COR-L47 (cell line): ENCODE measurements around the gene FOXN3.
"Not testable (repeated sequence)": the region's sequence is repeated elsewhere in the genome, so short reads cannot be mapped to it uniquely, and the experiment has no call there.

Source experiments
- DNase-seq: peaks from one replicate; lab custom pipeline; 2025; lab: John Stamatoyannopoulos, UW

The FOXN3 gene

GRCh38 chr14:89128311-89129026, 288.6 kb downstream of the FOXN3 start:
- no peak for DNase-seq

GRCh38 chr14:89126461-89126860, 290.6 kb downstream of the FOXN3 start:
- DNase-seq: no peak

DNA sequence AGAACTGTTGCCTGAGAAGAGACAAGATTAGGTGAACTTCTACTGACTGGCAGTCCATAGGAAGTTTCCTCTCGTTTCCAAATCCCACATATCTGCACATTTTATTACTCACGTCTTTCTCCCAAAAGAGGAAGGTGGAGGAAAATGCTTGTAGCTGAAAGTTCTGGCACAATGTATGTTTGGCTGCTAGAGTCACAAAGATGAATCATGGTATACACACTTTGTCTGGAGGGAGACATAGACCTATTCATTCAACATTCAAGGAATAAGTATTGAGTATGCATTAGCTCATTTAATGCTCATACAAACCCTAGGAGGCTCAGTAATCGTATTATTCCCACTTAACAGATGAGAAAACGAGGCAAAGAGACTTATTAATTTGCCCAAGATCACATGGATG, 291.8 kb downstream of the FOXN3 start:
- DNase-seq: no peak

DNA sequence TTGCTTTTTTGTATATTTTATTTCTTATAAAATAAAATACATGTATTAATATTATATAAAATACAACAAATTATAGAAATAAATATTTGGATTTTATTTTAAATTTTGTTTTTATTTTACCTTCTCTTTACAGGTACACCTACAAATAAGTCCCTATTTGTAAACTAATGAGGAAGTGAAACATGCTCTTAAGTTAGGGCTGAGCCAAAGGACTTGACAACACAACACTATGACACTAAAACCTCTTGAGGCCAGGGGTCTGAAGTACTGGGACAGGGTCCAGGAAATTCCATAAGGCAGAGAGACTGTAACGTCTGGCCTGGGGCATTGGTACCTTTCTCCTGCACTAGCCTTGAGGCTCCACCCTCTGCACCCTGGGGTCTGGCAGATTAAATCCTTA, 293.2 kb downstream of the FOXN3 start:
- DNase-seq: no peak

- no peak for DNase-seq
Observed at GRCh38 chr14:89123215-89123614, 293.8 kb downstream of the FOXN3 start.

DNA sequence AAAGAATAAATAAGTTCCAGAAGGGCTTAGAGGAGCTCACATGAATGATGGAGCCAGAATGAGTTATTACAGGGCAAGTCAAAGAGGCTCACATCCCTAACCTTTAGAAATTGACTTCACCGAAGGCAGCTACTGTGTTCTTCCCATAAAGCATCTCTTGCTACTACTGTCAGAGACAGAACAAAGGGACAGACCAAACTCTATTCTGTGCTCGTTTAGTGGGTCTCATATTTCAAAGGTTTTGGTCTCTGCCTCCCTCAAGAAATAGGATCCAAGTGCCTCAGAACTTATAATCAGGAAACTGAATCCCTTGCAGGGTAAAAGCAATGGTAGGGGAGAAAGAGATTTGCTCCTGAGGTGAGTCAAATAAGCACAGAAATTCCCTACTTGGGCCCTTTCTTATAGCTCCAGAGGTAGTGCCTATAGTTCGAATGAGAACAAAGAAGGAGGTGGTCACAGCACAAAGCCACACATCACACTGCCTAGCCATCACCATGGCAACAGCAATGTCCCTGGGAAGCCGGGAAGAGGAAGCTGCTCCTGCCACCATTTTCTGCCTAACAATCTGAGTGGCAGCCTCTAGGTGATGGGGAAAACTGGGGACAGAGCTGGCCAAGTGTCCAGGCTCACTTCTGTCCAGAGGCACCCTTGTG, 294.9 kb downstream of the FOXN3 start:
- peak; percentile 77 for DNase-seq

- DNase-seq: no peak
Observed at GRCh38 chr14:89117012-89117411, 300.0 kb downstream of the FOXN3 start.

- DNase-seq: no peak
Observed at GRCh38 chr14:89114109-89114508, 302.9 kb downstream of the FOXN3 start.

- no peak for DNase-seq
Observed at GRCh38 chr14:89112720-89113119, 304.3 kb downstream of the FOXN3 start.

- not testable (repeated sequence) for DNase-seq
Observed at GRCh38 chr14:89111766-89112543, 305.1 kb downstream of the FOXN3 start.

- DNase-seq: not testable (repeated sequence)
Observed at GRCh38 chr14:89111232-89111631, 305.8 kb downstream of the FOXN3 start.

- no peak for DNase-seq
Observed at GRCh38 chr14:89110110-89110509, 306.9 kb downstream of the FOXN3 start.

DNA sequence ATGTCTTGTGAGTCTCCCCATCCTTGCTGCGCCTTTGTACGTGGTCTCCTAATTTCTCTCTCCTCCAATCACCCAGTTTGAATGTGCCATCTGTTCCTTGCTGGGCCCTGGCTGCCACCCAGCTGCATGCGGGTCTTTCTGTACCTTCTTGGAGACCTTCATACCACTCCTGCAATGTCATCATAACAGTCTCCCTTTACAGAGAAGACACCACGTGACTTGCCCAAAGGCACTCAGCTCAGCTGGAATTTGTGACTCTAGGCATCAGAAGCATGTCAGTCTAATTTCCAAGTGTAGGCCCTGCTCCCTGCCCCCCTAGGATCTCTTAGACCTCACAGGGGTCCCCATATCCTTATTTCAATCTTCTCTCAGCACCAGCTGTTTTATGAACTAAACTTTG, 308.4 kb downstream of the FOXN3 start:
- DNase-seq: no peak

GRCh38 chr14:89107626-89108025, 309.4 kb downstream of the FOXN3 start:
- peak; percentile 40 for DNase-seq
